Mesothelial cell of epicardium (in vitro differentiated cells): Measurements from ENCODE around the gene NEK8. TPM values are rescaled to one million over a fixed set of nuclear protein-coding genes. Genes with fewer than 3 reads are reported as not detected.
A peak's percentile ranks its signal among the peaks of the same experiment; 100 is the strongest.

Source experiments
- DNase-seq, 2 experiments: peaks; one replicate each; pipeline ENCODE4 v3.0.0; 2021; ENCODE audit warnings: low spot score in 2 of 2; ENCODE audit not compliant: unreplicated experiment in 2 of 2
- H3K27ac Mint-ChIP-seq: 2 replicates; pipeline ENCODE4 v1.8.0; 2021; ENCODE audit warnings: mixed read lengths
- H3K27me3 Mint-ChIP-seq: 2 replicates; pipeline ENCODE4 v1.8.0; 2021; ENCODE audit warnings: low read depth, mixed read lengths
- H3K36me3 Mint-ChIP-seq: 2 replicates; pipeline ENCODE4 v1.8.0; 2021; ENCODE audit warnings: mixed read lengths
- H3K4me1 Mint-ChIP-seq: 2 replicates; pipeline ENCODE4 v1.8.0; 2021; ENCODE audit warnings: mixed read lengths
- H3K4me3 Mint-ChIP-seq: 2 replicates; pipeline ENCODE4 v1.8.0; 2021; ENCODE audit warnings: mild to moderate bottlenecking, moderate library complexity, mixed read lengths
- H3K9me3 Mint-ChIP-seq: 2 replicates; pipeline ENCODE4 v1.8.0; 2021; ENCODE audit warnings: mixed read lengths
- total RNA-seq: library from RNA; stranded (reverse); gene quantifications from 3 replicates; pipeline ENCODE4 v1.2.1, GENCODE V29; 2021
- TF ChIP-seq, protein P1 (sequence below): fragments of 200-600 bp; sonication (generic); IDR thresholded peaks from one replicate; pipeline ENCODE4 v1.5.0; 2021; ENCODE audit warnings: antibody characterized with exemption; ENCODE audit not compliant: unreplicated experiment

NEK8 gene
- total RNA-seq, 1 donor from 2014 or later = 7.6 TPM

DNA sequence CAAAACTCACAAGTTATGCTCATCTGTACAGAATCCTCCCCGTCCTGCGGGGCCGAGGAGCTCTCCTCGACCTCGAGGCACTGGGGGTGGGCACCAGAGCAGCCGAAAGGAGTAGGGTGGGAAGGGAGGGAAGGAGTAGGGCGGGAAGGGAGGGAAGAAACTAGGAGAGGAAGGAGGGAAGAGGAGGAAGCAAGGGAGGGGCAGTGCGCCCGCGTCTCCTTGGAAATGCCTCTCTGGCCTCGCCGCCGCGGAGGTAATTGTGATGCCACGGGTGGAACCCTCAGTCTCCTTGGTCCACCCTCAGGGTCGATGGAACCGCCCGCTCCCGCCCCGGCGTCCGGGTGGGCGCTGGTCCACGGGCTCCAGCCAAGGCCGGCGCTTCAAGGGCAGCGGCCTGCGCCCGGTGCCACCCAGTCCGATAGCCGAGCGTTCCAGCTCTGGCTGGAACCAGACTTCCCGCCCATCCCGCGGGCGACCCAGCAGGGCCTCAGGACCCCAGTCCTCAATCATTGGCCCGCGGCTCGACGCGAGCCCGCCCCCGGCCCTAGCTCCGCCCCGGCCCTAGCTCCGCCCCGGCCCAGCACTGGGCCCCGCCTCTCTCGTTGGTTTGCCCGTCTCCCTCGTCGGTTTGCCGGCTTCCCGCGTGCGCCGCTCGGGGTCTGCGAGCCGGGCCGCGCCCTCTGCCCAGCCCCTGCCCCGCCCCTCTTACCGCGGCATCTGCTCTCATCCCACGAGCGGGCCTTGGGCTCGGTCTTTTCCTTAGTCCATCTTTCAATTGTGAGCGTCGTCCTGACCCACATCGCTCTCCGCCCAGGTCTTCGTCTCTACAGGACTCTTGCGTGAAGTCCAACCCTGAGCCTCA lies 17.5 kb upstream of the NEK8 start:
- Mint-ChIP-seq H3K4me3 (peak overlapping the region; percentile 83), H3K36me3 (peaks cover 18% of the 10 kb centered on the region), H3K9me3 (no peaks in the 10 kb centered on the region), H3K4me1 (peaks cover 31% of the 10 kb centered on the region), H3K27ac (peak overlapping the region; percentile 99), H3K27me3 (no peaks in the 10 kb centered on the region)
- peak; percentile 87 to 96 for DNase-seq
- TF ChIP-seq, protein P1, sequence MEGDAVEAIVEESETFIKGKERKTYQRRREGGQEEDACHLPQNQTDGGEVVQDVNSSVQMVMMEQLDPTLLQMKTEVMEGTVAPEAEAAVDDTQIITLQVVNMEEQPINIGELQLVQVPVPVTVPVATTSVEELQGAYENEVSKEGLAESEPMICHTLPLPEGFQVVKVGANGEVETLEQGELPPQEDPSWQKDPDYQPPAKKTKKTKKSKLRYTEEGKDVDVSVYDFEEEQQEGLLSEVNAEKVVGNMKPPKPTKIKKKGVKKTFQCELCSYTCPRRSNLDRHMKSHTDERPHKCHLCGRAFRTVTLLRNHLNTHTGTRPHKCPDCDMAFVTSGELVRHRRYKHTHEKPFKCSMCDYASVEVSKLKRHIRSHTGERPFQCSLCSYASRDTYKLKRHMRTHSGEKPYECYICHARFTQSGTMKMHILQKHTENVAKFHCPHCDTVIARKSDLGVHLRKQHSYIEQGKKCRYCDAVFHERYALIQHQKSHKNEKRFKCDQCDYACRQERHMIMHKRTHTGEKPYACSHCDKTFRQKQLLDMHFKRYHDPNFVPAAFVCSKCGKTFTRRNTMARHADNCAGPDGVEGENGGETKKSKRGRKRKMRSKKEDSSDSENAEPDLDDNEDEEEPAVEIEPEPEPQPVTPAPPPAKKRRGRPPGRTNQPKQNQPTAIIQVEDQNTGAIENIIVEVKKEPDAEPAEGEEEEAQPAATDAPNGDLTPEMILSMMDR = no peak

DNA sequence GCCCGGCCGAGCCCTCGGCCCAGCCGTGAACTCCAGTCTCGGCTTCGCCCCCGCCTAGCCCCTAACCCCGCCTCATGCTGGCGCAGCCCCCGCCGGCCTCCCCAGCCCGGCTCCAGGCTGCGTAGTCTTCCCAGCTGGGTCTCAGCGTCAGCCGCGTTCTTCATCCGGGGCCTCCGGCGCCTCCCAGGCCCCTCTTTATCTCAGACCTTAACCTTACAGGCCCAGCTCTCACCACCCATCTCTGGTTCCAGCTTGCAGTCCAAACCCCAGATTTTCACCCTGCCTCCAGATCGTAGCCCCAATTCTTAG lies 16.9 kb upstream of the NEK8 start, which contains the start of gene PROCA1:
Gene PROCA1 (minus strand): TSS at position 166 of the 309 bp plus-strand sequence. CDS start 228 bp downstream, outside the sequence.
- peaks cover 36% of the 10 kb centered on the region for H3K4me1 Mint-ChIP-seq
- H3K27me3 Mint-ChIP-seq = no peaks in the 10 kb centered on the region
- H3K27ac Mint-ChIP-seq = peak within 1 kb of the TSS; percentile 99
- peak within 1 kb of the TSS; percentile 83 for H3K4me3 Mint-ChIP-seq
- H3K36me3 Mint-ChIP-seq = peaks cover 18% of the 10 kb centered on the region
- DNase-seq = no peak
- no peaks in the 10 kb centered on the region for H3K9me3 Mint-ChIP-seq
- TF ChIP-seq, protein P1 = no peak

DNA sequence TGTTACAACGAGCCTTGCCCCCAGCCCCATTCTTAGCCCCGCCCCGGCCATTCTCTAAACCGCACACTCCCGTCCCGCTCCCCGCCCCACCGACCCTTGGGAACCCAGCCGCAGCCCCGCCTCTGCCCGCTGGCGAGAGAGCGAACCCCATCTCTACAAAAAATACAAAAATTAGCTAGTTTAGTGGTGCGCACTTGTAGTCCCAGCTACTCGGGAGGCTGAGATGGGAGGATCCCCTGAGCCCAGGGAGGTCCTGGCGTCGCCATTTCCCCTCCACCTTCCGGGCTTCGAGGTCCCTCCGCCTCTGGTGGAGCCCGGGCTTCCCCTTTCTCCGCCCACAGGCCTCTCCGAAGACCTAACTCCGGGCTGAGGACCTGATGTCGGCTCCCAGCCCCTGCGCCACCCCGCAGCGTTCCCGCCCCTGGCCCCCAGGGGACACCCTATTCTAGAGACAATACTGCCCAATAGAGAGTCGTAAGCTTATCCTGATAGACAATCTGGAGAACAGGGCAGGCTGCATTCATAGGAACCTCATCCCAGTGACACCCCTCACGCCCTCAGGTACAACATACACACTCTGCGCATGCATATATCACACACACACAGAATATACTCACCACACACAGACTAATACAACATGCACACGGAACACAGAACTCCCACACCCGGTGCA lies 16.4 kb upstream of the NEK8 start:
- peaks cover 36% of the 10 kb centered on the region for H3K4me1 Mint-ChIP-seq
- H3K4me3 Mint-ChIP-seq = peak overlapping the region; percentile 83
- no peaks in the 10 kb centered on the region for H3K9me3 Mint-ChIP-seq
- H3K27ac Mint-ChIP-seq = peak overlapping the region; percentile 93
- DNase-seq = no peak
- TF ChIP-seq, protein P1 = no peak
- H3K27me3 Mint-ChIP-seq = no peaks in the 10 kb centered on the region
- peaks cover 18% of the 10 kb centered on the region for H3K36me3 Mint-ChIP-seq

DNA sequence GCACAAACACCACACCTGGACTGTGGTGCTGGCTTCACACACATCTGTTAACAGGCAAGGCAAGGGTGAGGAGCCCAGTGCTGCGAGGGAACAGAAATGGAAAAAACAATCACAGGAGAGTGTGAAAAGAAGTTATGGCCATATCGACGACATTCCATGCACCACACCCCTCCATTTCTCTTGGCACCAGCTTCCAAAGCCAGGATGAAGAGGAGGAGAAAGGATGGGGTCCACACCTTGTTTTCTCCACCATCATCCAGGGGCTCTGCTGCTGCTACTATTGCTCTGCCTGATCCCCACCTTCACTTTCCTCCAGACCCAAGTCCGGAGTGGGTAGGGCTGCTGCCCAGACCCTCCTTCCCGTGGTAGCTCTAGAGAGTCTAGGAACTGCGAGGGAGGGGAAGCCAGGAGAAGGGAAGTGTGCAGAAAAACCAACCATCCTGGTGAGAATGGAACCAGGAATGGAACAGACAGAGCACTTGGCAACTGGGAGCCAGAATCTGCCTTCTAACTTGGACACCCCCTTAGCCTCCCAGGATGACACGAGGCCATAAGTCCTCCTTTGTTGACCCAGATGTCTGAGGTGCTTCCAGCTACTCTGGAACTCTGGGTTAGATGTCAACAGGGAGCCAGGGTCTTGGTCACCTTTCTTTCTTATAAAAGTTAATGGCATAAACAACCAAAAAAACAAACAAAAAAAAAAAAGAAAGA lies 15.7 kb upstream of the NEK8 start:
- Mint-ChIP-seq H3K36me3 (peaks cover 18% of the 10 kb centered on the region), H3K9me3 (no peaks in the 10 kb centered on the region), H3K27ac (peak overlapping the region; percentile 21), H3K4me3 (peak overlapping the region; percentile 39), H3K4me1 (peaks cover 36% of the 10 kb centered on the region), H3K27me3 (no peaks in the 10 kb centered on the region)
- TF ChIP-seq, protein P1 = no peak
- no peak for DNase-seq

DNA sequence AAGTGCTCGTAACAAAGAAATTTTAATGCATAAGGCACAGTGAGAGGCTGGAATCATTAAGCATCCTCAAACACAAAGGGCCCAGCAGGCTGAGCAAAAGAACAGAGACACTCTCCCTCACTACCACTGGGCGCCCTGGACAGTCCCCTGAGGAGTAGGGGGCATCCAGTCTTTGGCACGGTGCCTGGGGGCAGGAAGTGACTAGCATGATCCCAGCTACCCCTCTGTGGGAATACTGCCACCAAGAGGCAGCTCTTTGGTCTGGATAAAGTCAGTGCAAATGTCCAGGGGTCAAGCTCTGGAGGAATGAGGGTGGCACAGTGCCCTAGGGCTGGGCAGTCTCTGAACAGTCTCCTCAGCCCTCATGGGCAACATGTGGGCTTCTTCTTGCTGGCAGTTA lies 14.3 kb upstream of the NEK8 start:
- H3K27me3 Mint-ChIP-seq = no peaks in the 10 kb centered on the region
- H3K36me3 Mint-ChIP-seq = peaks cover 18% of the 10 kb centered on the region
- H3K4me1 Mint-ChIP-seq = peaks cover 46% of the 10 kb centered on the region
- peak overlapping the region; percentile 22 for H3K4me3 Mint-ChIP-seq
- H3K27ac Mint-ChIP-seq = no peak overlapping the region
- no peaks in the 10 kb centered on the region for H3K9me3 Mint-ChIP-seq
- TF ChIP-seq, protein P1 = no peak
- no peak for DNase-seq
